Calu3 (cell line): ENCODE results near the gene GMNN. TPM values are rescaled to one million over a fixed set of nuclear protein-coding genes. Genes with fewer than 3 reads are reported as not detected.

ENCODE experiments used
- BruUV-seq: library from RNA; stranded (reverse); fragments of 400-500 nt; replicated peaks from 2 replicates; lab custom pipeline; 2021; lab: Mats Ljungman, UMichigan
- CTCF ChIA-PET: fragments of 300-600 bp; sonication (Branson Sonifier 250); formaldehyde crosslinking; loops from one replicate; lab custom pipeline; 2022; ENCODE audit warnings: antibody characterized with exemption; lab: Charles Lee
- DNase-seq: peaks from one replicate; pipeline ENCODE4 v3.0.0; 2022
- H3K27ac Mint-ChIP-seq: one replicate; pipeline ENCODE4 v1.8.0; 2022; ENCODE audit warnings: mixed read lengths; ENCODE audit not compliant: unreplicated experiment
- H3K27me3 Mint-ChIP-seq: one replicate; pipeline ENCODE4 v1.8.0; 2022; ENCODE audit warnings: mixed read lengths; ENCODE audit not compliant: unreplicated experiment
- H3K36me3 Mint-ChIP-seq: one replicate; pipeline ENCODE4 v1.8.0; 2022; ENCODE audit warnings: mild to moderate bottlenecking, moderate library complexity, mixed read lengths; ENCODE audit not compliant: insufficient read depth, unreplicated experiment
- H3K4me1 Mint-ChIP-seq: one replicate; pipeline ENCODE4 v1.8.0; 2022; ENCODE audit warnings: mild to moderate bottlenecking, low read depth, mixed read lengths; ENCODE audit not compliant: unreplicated experiment
- H3K4me3 Mint-ChIP-seq: one replicate; pipeline ENCODE4 v1.8.0; 2022; ENCODE audit warnings: mild to moderate bottlenecking, low read depth, moderate library complexity, mixed read lengths; ENCODE audit not compliant: unreplicated experiment
- H3K9me3 Mint-ChIP-seq: one replicate; pipeline ENCODE4 v1.8.0; 2022; ENCODE audit warnings: low read depth, mixed read lengths; ENCODE audit not compliant: unreplicated experiment
- CTCF ChIP-seq: fragments of 200-600 bp; IDR thresholded peaks from one replicate; pipeline ENCODE4 v1.8.0; 2022; ENCODE audit warnings: antibody characterized with exemption; ENCODE audit not compliant: unreplicated experiment
- intact Hi-C: fragments of 100-400 bp; cut with micrococcal nuclease; formaldehyde crosslinking; loops from one replicate; pipeline ENCODE4 v1.10.0; 2022; ENCODE audit not compliant: unreplicated experiment
- total RNA-seq: library from RNA; stranded (reverse); gene quantifications from 2 replicates; pipeline ENCODE4 v1.2.3, GENCODE V29; 2022

The GMNN gene
- total RNA-seq, 1 experiment from 2014 or later: 200 TPM

GRCh38 chr6:24775520-24776058 lies 852 bp downstream of the GMNN start:
- H3K9me3 Mint-ChIP-seq: no peaks in the 10 kb centered on the region
- H3K36me3 Mint-ChIP-seq: peaks cover 65% of the 10 kb centered on the region
- TF ChIP-seq CTCF: no peak
- CTCF ChIA-PET: interaction anchor here (0.9 to 2.1 kb wide), 5 partner anchors 32 to 272 kb away, joined by 3 to 9 read pairs (median 4); partner anchors contain the start of gene C6orf62
- no TSS peak for BruUV-seq
- peak overlapping the region; percentile 89 for H3K27ac Mint-ChIP-seq
- H3K4me3 Mint-ChIP-seq: peak overlapping the region; percentile 96
- intact Hi-C loops: loop anchor here (1.0 to 10.0 kb wide), 3 partner anchors 81 to 341 kb away; no protein-coding TSS in a partner anchor
- H3K4me1 Mint-ChIP-seq: peaks cover 20% of the 10 kb centered on the region
- H3K27me3 Mint-ChIP-seq: no peaks in the 10 kb centered on the region
- no peak for DNase-seq

GRCh38 chr6:24777227-24777626 lies 2.5 kb downstream of the GMNN start:
- no peak for TF ChIP-seq CTCF
- Mint-ChIP-seq H3K27ac (peak overlapping the region; percentile 89), H3K27me3 (no peaks in the 10 kb centered on the region), H3K9me3 (no peaks in the 10 kb centered on the region), H3K36me3 (peaks cover 81% of the 10 kb centered on the region), H3K4me3 (peak overlapping the region; percentile 96), H3K4me1 (peaks cover 34% of the 10 kb centered on the region)
- no TSS peak for BruUV-seq
- intact Hi-C loops: loop anchor here (2.0 to 10.0 kb wide), 2 partner anchors 294 to 342 kb away; no protein-coding TSS in a partner anchor
- CTCF ChIA-PET: interaction anchor here (0.5 kb wide), 1 partner anchor 62 kb away, joined by 3 read pairs; no protein-coding TSS in a partner anchor
- DNase-seq: no peak

DNA sequence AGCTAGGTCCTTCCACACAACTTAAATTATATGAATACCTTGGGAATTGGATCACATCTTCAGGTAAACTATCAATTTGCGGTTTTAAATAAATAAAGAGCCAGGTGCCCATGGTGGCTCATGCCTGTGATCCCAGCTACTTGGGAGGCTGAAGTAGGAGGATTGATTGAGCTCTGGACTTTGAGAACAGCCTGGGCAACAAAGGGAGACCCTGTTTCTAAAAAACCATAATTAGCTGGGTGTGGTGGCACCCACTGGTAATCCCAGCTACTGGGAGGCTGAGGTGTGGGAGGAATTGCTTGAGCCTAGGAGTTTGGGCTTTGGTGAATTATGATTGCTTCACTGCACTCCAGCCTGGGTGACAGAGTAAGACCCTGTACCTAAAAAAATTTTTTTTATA lies 3.4 kb downstream of the GMNN start:
- Mint-ChIP-seq H3K27ac (peak overlapping the region; percentile 89), H3K27me3 (no peaks in the 10 kb centered on the region), H3K36me3 (peaks cover 90% of the 10 kb centered on the region), H3K9me3 (no peaks in the 10 kb centered on the region), H3K4me1 (peaks cover 43% of the 10 kb centered on the region), H3K4me3 (peak overlapping the region; percentile 96)
- TF ChIP-seq CTCF: no peak
- intact Hi-C loops: loop anchor here (2.0 to 10.0 kb wide), 2 partner anchors 49 to 343 kb away; no protein-coding TSS in a partner anchor
- CTCF ChIA-PET: interaction anchor here (2.2 kb wide), 1 partner anchor 239 kb away, joined by 12 read pairs; no protein-coding TSS in a partner anchor
- DNase-seq: no peak
- BruUV-seq: no TSS peak

DNA sequence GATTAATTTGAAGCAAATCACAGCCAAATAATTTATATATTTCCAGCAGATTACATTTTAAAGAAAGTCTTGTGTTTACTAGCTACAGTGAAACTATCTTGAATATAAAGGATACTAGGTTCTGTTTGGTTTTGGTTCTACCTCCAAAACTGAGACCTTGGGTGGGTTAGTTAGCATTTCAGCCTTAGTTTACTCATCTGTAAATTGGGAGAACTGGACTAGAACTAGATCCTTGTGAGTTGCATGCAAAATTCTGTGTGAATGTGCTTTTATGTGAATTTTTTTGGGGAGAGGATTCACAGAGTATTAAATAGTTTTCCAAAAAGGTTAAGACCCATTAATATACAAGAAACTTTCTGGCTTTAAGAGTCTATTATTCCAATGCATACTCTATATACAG lies 4.1 kb downstream of the GMNN start:
- DNase-seq: no peak
- H3K9me3 Mint-ChIP-seq: no peaks in the 10 kb centered on the region
- no peak for TF ChIP-seq CTCF
- CTCF ChIA-PET: interaction anchor here (0.6 to 2.2 kb wide), 6 partner anchors 25 to 239 kb away, joined by 3 to 12 read pairs (median 3); no protein-coding TSS in a partner anchor
- TSS peak; percentile 40 for BruUV-seq
- peaks cover 44% of the 10 kb centered on the region for H3K4me1 Mint-ChIP-seq
- intact Hi-C loops: loop anchor here (1.0 to 10.0 kb wide), 3 partner anchors 48 to 344 kb away; no protein-coding TSS in a partner anchor
- peaks cover 98% of the 10 kb centered on the region for H3K36me3 Mint-ChIP-seq
- H3K27me3 Mint-ChIP-seq: no peaks in the 10 kb centered on the region
- peak overlapping the region; percentile 89 for H3K27ac Mint-ChIP-seq
- H3K4me3 Mint-ChIP-seq: peak overlapping the region; percentile 96
